ENCODE results near the gene HCLS1.

GRCh38 chr3:121705541-121705940 is 44.8 kb upstream of the HCLS1 start:
- no peak for TF ChIP-seq CTCF (conservative IDR thresholded peaks at IDR 0.05)
- no peak for TF ChIP-seq ZFX (IDR thresholded peaks at IDR 0.05)

Data from C4-2B (cell line).